Fibroblast of lung (primary cell): ENCODE data around the gene CDH4. TPM values are rescaled to one million over a fixed set of nuclear protein-coding genes. Genes with fewer than 3 reads are reported as not detected.

ENCODE experiments used
- DNase-seq, 2 donors: peaks; one replicate each; pipeline versions ENCODE4 v3.0.0 to v3.0.0-alpha.2; 2010; ENCODE audit warnings: low read depth in 2 of 2
- H2AFZ ChIP-seq: 2 replicates; pipeline ENCODE4 v1.5.1; 2012; ENCODE audit warnings: low read length, control low read depth, inconsistent platforms
- H3K27ac ChIP-seq: 2 replicates; pipeline ENCODE4 v1.5.1; 2011; ENCODE audit warnings: low read length, control low read depth; ENCODE audit not compliant: insufficient read depth
- H3K27me3 ChIP-seq: 2 replicates; pipeline ENCODE4 v1.5.1; 2011; ENCODE audit warnings: mild to moderate bottlenecking, low read length; ENCODE audit not compliant: control insufficient read depth, insufficient read depth
- H3K36me3 ChIP-seq: 2 replicates; pipeline ENCODE4 v1.5.1; 2011; ENCODE audit warnings: low read length; ENCODE audit not compliant: control insufficient read depth, insufficient read depth
- H3K4me1 ChIP-seq: 2 replicates; pipeline ENCODE4 v1.5.1; 2011; ENCODE audit warnings: low read length; ENCODE audit not compliant: control insufficient read depth, insufficient read depth; ENCODE audit errors: extremely low read depth
- H3K4me2 ChIP-seq: 2 replicates; pipeline ENCODE4 v1.5.1; 2011; ENCODE audit warnings: low read length, control low read depth; ENCODE audit not compliant: insufficient read depth; ENCODE audit errors: extremely low read depth
- H3K4me3 ChIP-seq, 4 experiments: fragments of 200-600 bp in 1 of 4; sonication (generic) in 1 of 4; replicated peaks in 1 of 4; 2 replicates each; pipeline ENCODE4 v1.5.1; 2011 to 2016; ENCODE audit warnings: low read length in 4 of 4, low read depth in 3 of 4, mild to moderate bottlenecking in 3 of 4, control low read depth in 2 of 4, inconsistent platforms in 1 of 4, mixed read lengths in 1 of 4; ENCODE audit not compliant: insufficient read depth in 1 of 4; ENCODE audit errors: control extremely low read depth in 1 of 4
- H3K79me2 ChIP-seq: 2 replicates; pipeline ENCODE4 v1.5.1; 2012; ENCODE audit warnings: mild to moderate bottlenecking, low read length, inconsistent platforms; ENCODE audit not compliant: control insufficient read depth, insufficient read depth
- H3K9ac ChIP-seq: 2 replicates; pipeline ENCODE4 v1.5.1; 2011; ENCODE audit warnings: mild to moderate bottlenecking, low read length, control low read depth; ENCODE audit not compliant: insufficient read depth
- H3K9me3 ChIP-seq: 2 replicates; pipeline ENCODE4 v1.5.1; 2012; ENCODE audit warnings: low read depth, low read length; ENCODE audit not compliant: control insufficient read depth, insufficient read depth
- H4K20me1 ChIP-seq: 2 replicates; pipeline ENCODE4 v1.5.1; 2011; ENCODE audit warnings: low read length; ENCODE audit not compliant: control insufficient read depth, insufficient read depth; ENCODE audit errors: extremely low read depth
- EZH2 ChIP-seq: IDR thresholded peaks from 2 replicates; pipeline ENCODE4 v1.5.1; 2012; ENCODE audit warnings: low read length, control low read depth, mild to moderate bottlenecking; ENCODE audit errors: missing control alignments
- polyA plus RNA-seq, 2 donors: library from polyadenylated mRNA; depleted of rRNA in 1 of 2; stranded (reverse) in 1 of 2; unstranded in 1 of 2; fragments of >200 nt; gene quantifications; 2 replicates each; pipeline ENCODE4 v1.2.1, GENCODE V29; 2011 to 2012; ENCODE audit warnings: missing spikeins in 1 of 2
- total RNA-seq: library from RNA; depleted of rRNA; stranded (reverse); fragments of >200 nt; gene quantifications from 2 replicates; pipeline ENCODE4 v1.2.1, GENCODE V29; 2014
- TF ChIP-seq, protein P1 (sequence below), 2 donors: IDR thresholded peaks in 1 of 2; conservative IDR thresholded peaks in 1 of 2; 1 replicate in 1 of 2; 2 replicates in 1 of 2; pipeline ENCODE4 v1.5.1; 2011 to 2012; ENCODE audit warnings: low read length in 2 of 2, control low read depth in 1 of 2, inconsistent platforms in 1 of 2, low read depth in 1 of 2, mild to moderate bottlenecking in 1 of 2

Gene CDH4
- total and polyA plus RNA-seq, 2 donors (not counting 1 experiment from before 2014, with no cell fraction given), result 4.8 to 6.8 TPM

DNA sequence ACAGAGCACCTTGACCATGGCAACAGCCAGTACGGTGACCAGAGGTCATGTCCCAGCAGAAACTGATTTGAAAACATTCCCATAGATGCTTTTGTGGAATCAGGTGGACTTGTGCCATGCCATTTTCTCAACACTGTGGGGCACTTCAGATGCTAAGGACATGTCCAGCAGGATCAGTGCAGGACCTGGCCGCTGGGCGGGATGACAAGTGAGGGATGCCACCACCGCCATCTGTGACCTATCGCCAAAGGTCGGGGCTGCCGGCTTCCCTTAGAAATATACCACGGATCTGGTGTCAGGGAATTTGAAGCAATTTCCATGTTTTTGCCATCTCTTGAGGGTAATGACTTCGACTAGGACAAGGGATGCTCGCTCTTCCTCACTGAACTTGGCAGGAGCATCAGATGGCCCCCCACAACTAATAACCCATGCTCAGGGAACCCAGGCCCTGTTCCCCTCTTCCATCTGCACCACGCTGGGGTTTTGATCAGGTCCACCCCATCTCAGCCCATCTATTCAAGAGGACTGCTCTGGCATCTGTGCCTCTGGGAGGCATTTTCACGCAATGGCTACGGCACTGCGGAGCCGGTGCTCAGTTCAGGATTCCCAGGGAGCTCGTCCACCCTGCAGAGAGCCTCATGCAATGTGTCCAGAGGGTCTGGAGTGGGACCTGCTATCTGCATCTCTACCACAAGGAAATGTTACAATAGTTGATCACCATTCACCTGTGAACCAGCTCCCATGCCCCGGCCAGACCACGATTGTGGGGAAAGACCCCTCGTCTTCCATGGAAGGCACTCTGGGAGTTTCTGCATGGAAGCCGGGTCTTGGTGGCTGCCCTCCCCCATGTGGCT lies 511.1 kb downstream of the CDH4 start:
- Histone ChIP-seq H3K4me1 (no peaks in the 10 kb centered on the region), H3K27me3 (no peaks in the 10 kb centered on the region), H3K9me3 (no peaks in the 10 kb centered on the region), H3K27ac (no peak overlapping the region), H2AFZ (no peak overlapping the region), H3K4me2 (no peak overlapping the region), H4K20me1 (no peaks in the 10 kb centered on the region), H3K36me3 (no peaks in the 10 kb centered on the region), H3K9ac (no peak overlapping the region), H3K79me2 (no peaks in the 10 kb centered on the region), H3K4me3 (no peak overlapping the region)
- DNase-seq, result no peak
- TF ChIP-seq EZH2, result no peak
- TF ChIP-seq, protein P1, sequence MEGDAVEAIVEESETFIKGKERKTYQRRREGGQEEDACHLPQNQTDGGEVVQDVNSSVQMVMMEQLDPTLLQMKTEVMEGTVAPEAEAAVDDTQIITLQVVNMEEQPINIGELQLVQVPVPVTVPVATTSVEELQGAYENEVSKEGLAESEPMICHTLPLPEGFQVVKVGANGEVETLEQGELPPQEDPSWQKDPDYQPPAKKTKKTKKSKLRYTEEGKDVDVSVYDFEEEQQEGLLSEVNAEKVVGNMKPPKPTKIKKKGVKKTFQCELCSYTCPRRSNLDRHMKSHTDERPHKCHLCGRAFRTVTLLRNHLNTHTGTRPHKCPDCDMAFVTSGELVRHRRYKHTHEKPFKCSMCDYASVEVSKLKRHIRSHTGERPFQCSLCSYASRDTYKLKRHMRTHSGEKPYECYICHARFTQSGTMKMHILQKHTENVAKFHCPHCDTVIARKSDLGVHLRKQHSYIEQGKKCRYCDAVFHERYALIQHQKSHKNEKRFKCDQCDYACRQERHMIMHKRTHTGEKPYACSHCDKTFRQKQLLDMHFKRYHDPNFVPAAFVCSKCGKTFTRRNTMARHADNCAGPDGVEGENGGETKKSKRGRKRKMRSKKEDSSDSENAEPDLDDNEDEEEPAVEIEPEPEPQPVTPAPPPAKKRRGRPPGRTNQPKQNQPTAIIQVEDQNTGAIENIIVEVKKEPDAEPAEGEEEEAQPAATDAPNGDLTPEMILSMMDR (conservative IDR thresholded peaks at IDR 0.05 in 1 of 2, IDR thresholded peaks at IDR 0.05 in 1 of 2; ENCODE audit: low read depth in 1 of 2, low read length in 2 of 2), result no peak

DNA sequence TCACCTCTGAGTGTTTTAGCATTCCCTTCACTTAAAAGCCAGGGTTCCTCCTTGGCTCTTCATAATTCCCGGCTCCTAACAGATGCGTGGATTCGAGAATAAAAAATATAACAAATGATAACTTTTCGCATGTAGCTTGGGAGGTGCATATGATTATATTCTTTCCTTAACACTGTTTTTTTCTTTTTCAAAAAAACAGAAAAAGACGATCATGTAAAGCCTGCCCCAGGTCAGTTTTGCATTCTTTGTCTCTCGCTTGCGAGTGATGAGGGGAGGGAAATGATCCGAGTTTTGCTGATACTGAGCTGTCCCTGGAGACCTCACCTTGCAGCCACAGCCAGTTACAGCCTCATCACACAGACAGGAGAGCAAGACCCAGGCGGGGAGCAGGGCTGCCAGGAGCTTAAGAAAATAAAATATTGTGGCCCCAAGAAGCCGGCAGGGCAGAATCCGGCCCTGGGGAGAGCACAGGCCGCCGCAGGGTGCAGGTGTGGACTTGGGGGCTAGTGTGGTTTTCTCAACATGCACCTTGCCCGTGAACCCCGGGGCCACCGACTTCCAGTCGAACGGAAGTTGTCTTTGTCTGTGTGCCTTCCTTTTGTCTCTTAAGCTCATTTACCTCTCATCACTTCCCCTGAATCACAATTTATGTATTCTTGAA lies 511.8 kb downstream of the CDH4 start:
- DNase-seq, result no peak
- Histone ChIP-seq H3K4me1 (no peaks in the 10 kb centered on the region), H2AFZ (no peak overlapping the region), H3K27ac (no peak overlapping the region), H3K9ac (no peak overlapping the region), H4K20me1 (no peaks in the 10 kb centered on the region), H3K4me2 (no peak overlapping the region), H3K9me3 (no peaks in the 10 kb centered on the region), H3K4me3 (no peak overlapping the region), H3K79me2 (no peaks in the 10 kb centered on the region), H3K36me3 (no peaks in the 10 kb centered on the region), H3K27me3 (no peaks in the 10 kb centered on the region)
- TF ChIP-seq EZH2, result no peak
- TF ChIP-seq, protein P1 (conservative IDR thresholded peaks at IDR 0.05 in 1 of 2, IDR thresholded peaks at IDR 0.05 in 1 of 2; ENCODE audit: low read depth in 1 of 2, low read length in 2 of 2), result no peak

DNA sequence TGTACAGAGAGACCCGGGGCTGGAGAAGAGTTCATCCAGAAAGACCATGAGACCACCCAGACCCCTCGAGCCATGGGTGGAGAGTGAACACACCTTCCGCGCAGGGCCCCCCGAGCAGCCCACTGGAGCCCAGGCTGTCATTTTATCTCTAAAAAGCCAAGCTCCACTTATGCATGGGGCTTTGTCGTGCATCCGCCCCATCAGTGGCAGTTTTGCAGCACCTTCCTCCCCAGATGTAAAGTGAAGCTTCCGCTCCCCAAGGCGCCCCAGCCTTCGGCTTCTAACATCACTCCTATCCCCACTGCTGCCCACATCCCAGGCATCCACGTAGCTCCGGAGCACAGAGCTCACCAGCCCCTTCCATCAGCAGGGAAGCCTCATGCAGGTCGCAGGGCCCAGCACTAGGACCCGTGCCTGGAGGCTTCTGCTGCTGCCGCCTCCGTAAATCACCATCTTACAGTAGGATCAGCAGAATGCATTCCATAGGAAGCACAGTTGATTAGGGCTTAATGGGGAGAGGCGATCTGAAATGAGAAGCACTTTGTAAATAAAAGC lies 512.5 kb downstream of the CDH4 start:
- TF ChIP-seq EZH2, result no peak
- TF ChIP-seq, protein P1 (conservative IDR thresholded peaks at IDR 0.05 in 1 of 2, IDR thresholded peaks at IDR 0.05 in 1 of 2; ENCODE audit: low read depth in 1 of 2, low read length in 2 of 2), result no peak

More for the DNA sequence above, 512.5 kb downstream of the CDH4 start:
- Histone ChIP-seq H3K9me3 (no peaks in the 10 kb centered on the region), H3K9ac (no peak overlapping the region), H3K27ac (no peak overlapping the region), H4K20me1 (no peaks in the 10 kb centered on the region), H3K4me3 (no peak overlapping the region), H3K4me1 (no peaks in the 10 kb centered on the region), H3K79me2 (no peaks in the 10 kb centered on the region), H3K36me3 (no peaks in the 10 kb centered on the region), H3K4me2 (no peak overlapping the region), H2AFZ (no peak overlapping the region), H3K27me3 (no peaks in the 10 kb centered on the region)
- DNase-seq, result no peak
